ENCODE measurements around the gene CFL2. TPM values are rescaled to one million over a fixed set of nuclear protein-coding genes. Genes with fewer than 3 reads are reported as not detected.
"Not testable (repeated sequence)": the region's sequence is repeated elsewhere in the genome, so short reads cannot be mapped to it uniquely, and the experiment has no call there.

Gene CFL2
- total RNA-seq, 1 donor from 2014 or later = 478 TPM

GRCh38 chr14:34711169-34711568 lies 3.2 kb downstream of the CFL2 start:
- peak; percentile 91 for DNase-seq

- peak; percentile 62 for DNase-seq
These were observed 3.6 kb downstream of the CFL2 start for GRCh38 chr14:34710744-34711143.

GRCh38 chr14:34710006-34710405 lies 4.4 kb downstream of the CFL2 start:
- peak; percentile 85 for DNase-seq

GRCh38 chr14:34707722-34708121 lies 6.7 kb downstream of the CFL2 start:
- peak; percentile 30 for DNase-seq

- no peak for DNase-seq
These were observed 12.6 kb downstream of the CFL2 start for GRCh38 chr14:34701808-34702207.

GRCh38 chr14:34700622-34701130 lies 13.7 kb downstream of the CFL2 start:
- no peak for DNase-seq

- peak; percentile 79 for DNase-seq
These were observed 14.3 kb downstream of the CFL2 start for GRCh38 chr14:34699873-34700621.

GRCh38 chr14:34694216-34694615 lies 20.2 kb downstream of the CFL2 start:
- not testable (repeated sequence) for DNase-seq

GRCh38 chr14:34693228-34693939 lies 21.0 kb downstream of the CFL2 start:
- DNase-seq = no peak

GRCh38 chr14:34692898-34693227 lies 21.5 kb downstream of the CFL2 start:
- DNase-seq = no peak

- no peak for DNase-seq
These were observed 22.0 kb downstream of the CFL2 start for GRCh38 chr14:34692348-34692747.

- no peak for DNase-seq
These were observed 23.2 kb downstream of the CFL2 start for GRCh38 chr14:34691206-34691605.

GRCh38 chr14:34688470-34689206 lies 25.8 kb downstream of the CFL2 start:
- no peak for DNase-seq

- DNase-seq = no peak
These were observed 28.5 kb downstream of the CFL2 start for GRCh38 chr14:34685819-34686428.

- DNase-seq = no peak
These were observed 29.8 kb downstream of the CFL2 start for GRCh38 chr14:34684578-34684977.

- DNase-seq = peak; percentile 38
These were observed 31.5 kb downstream of the CFL2 start for GRCh38 chr14:34682787-34683321.

- peak; percentile 73 for DNase-seq
These were observed 33.5 kb downstream of the CFL2 start for GRCh38 chr14:34680806-34681479.

GRCh38 chr14:34678735-34679134 lies 35.7 kb downstream of the CFL2 start:
- DNase-seq = no peak

- peak; percentile 54 for DNase-seq
These were observed 36.1 kb downstream of the CFL2 start for GRCh38 chr14:34678306-34678705.

GRCh38 chr14:34676516-34677211 lies 37.7 kb downstream of the CFL2 start:
- DNase-seq = no peak

GRCh38 chr14:34673702-34674101 lies 40.7 kb downstream of the CFL2 start:
- DNase-seq = no peak
